SK-N-MC (cell line): ENCODE results near the gene PLGRKT.

Source experiments
- EZH2 ChIP-seq: fragments of 200-600 bp; sonication (generic); IDR thresholded peaks from one replicate; pipeline ENCODE4 v1.6.1; 2017; ENCODE audit warnings: antibody characterized with exemption
- POLR2AphosphoS5 ChIP-seq: IDR thresholded peaks from 2 replicates; pipeline ENCODE4 v1.6.1; 2012; ENCODE audit warnings: mild to moderate bottlenecking, low read depth, low read length, borderline replicate concordance

DNA sequence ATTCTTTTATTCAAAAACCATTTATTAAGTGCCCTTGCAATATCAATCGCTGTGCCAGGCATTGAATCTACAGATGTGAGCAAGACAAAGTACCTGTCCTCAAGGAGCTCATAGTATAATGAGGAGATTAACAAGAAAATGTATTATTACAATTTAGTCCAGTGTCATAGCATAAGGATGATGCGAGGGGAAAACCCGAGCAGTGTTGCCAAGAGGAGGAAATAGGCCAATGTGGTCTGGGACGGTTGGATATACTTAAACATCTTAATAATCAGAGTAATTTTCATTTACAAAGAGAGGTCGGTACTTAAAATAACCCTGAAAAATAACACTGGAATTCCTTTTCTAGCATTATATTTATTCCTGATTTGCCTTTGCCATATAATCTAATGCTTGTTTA, 31.1 kb upstream of the PLGRKT start:
- no peak for TF ChIP-seq POLR2AphosphoS5
- no peak for TF ChIP-seq EZH2
